GM23248 (cell line): ENCODE data around the gene SUSD4. TPM values are rescaled to one million over a fixed set of nuclear protein-coding genes. Genes with fewer than 3 reads are reported as not detected.

Experiments
- DNase-seq: peaks from one replicate; pipeline ENCODE4 v3.0.0-alpha.2; 2015
- H2AFZ ChIP-seq: fragments of 200-600 bp; sonication (generic); 2 replicates; pipeline ENCODE4 v1.6.1; 2016; ENCODE audit warnings: antibody characterized with exemption
- H3F3A ChIP-seq: fragments of 200-600 bp; sonication (generic); 2 replicates; pipeline ENCODE4 v1.6.1; 2016; ENCODE audit warnings: mild to moderate bottlenecking, antibody characterized with exemption, mixed run types; ENCODE audit not compliant: insufficient read depth
- H3K27ac ChIP-seq: fragments of 200-600 bp; sonication (generic); 2 replicates; pipeline ENCODE4 v1.5.1; 2016; ENCODE audit warnings: mild to moderate bottlenecking
- H3K27me3 ChIP-seq: fragments of 200-600 bp; sonication (generic); replicated peaks from 2 replicates; pipeline ENCODE4 v1.6.1; 2016; ENCODE audit warnings: mild to moderate bottlenecking; ENCODE audit not compliant: insufficient read depth
- H3K36me3 ChIP-seq: fragments of 200-600 bp; sonication (generic); 2 replicates; pipeline ENCODE4 v1.6.1; 2016; ENCODE audit warnings: low read depth, mild to moderate bottlenecking
- H3K4me1 ChIP-seq: fragments of 200-600 bp; sonication (generic); 2 replicates; pipeline ENCODE4 v1.6.1; 2016; ENCODE audit warnings: mild to moderate bottlenecking; ENCODE audit not compliant: insufficient read depth
- H3K4me2 ChIP-seq: fragments of 200-600 bp; sonication (generic); one replicate; pipeline ENCODE4 v1.6.1; 2016; ENCODE audit warnings: mild to moderate bottlenecking; ENCODE audit not compliant: unreplicated experiment
- H3K4me3 ChIP-seq: fragments of 200-600 bp; sonication (generic); 2 replicates; pipeline ENCODE4 v1.5.1; 2016; ENCODE audit warnings: mild to moderate bottlenecking
- H3K79me2 ChIP-seq: fragments of 200-600 bp; sonication (generic); 2 replicates; pipeline ENCODE4 v1.6.1; 2016; ENCODE audit warnings: mild to moderate bottlenecking; ENCODE audit not compliant: insufficient read depth
- H3K9ac ChIP-seq: fragments of 200-600 bp; sonication (generic); 2 replicates; pipeline ENCODE4 v1.6.1; 2016; ENCODE audit warnings: mild to moderate bottlenecking
- H3K9me2 ChIP-seq: fragments of 200-600 bp; sonication (generic); 2 replicates; pipeline ENCODE4 v1.6.1; 2016; ENCODE audit warnings: mixed run types, mild to moderate bottlenecking, moderate library complexity; ENCODE audit not compliant: insufficient read depth
- H3K9me3 ChIP-seq: fragments of 200-600 bp; sonication (generic); one replicate; pipeline ENCODE4 v1.6.1; 2017; ENCODE audit warnings: low read depth
- H4K20me1 ChIP-seq: fragments of 200-600 bp; sonication (generic); 2 replicates; pipeline ENCODE4 v1.6.0; 2016; ENCODE audit not compliant: insufficient read depth
- EZH2 ChIP-seq: fragments of 200-600 bp; sonication (generic); IDR thresholded peaks from 2 replicates; pipeline ENCODE4 v1.6.1; 2018; ENCODE audit warnings: antibody characterized with exemption, mild to moderate bottlenecking; ENCODE audit not compliant: insufficient read depth, poor library complexity, severe bottlenecking
- EZH2phosphoT487 ChIP-seq: fragments of 200-600 bp; sonication (generic); IDR thresholded peaks from 2 replicates; pipeline ENCODE4 v1.6.1; 2018; ENCODE audit warnings: antibody characterized with exemption, moderate library complexity, mild to moderate bottlenecking, low read depth; ENCODE audit not compliant: insufficient read depth
- WGBS, 2 experiments: methylation state at CpG; one replicate each; pipeline ENCODE4 v1.1.6; 2015 to 2017; ENCODE audit warnings: low lambda C conversion rate in 2 of 2, low coverage in 1 of 2; ENCODE audit errors: missing lambda C conversion rate in 2 of 2; 5-methylcytosine and 5-hydroxymethylcytosine counted together
- in situ Hi-C: fragments of 300-500 bp; cut with MboI; formaldehyde crosslinking; loops from 2 replicates; pipeline ENCODE4 v1.15.0; 2020
- polyA plus RNA-seq: library from polyadenylated mRNA; unstranded; fragments of >200 nt; fragmentation: Nextera tagmentation; extraction: Ambion mirVana; gene quantifications from 2 replicates; pipeline ENCODE4 v1.2.1, GENCODE V29; 2016
- total RNA-seq: library from RNA; depleted of rRNA; stranded (reverse); fragments of >200 nt; shearing (Covaris generic); gene quantifications from 2 replicates; pipeline ENCODE4 v1.2.3, GENCODE V29; 2014

SUSD4 gene
- total and polyA plus RNA-seq, 2 experiments from 2014 or later: 1.1 to 3.9 TPM

- Histone ChIP-seq H3K9me2 (no peaks in the 10 kb centered on the region), H3F3A (no peaks in the 10 kb centered on the region), H2AFZ (peak within 1 kb of the TSS; percentile 81), H3K4me1 (no peaks in the 10 kb centered on the region), H3K4me3 (peak within 1 kb of the TSS; percentile 71), H3K9me3 (no peaks in the 10 kb centered on the region), H3K36me3 (no peaks in the 10 kb centered on the region), H3K27ac (no peak within 1 kb of the TSS), H3K4me2 (peak within 1 kb of the TSS; percentile 72), H4K20me1 (no peaks in the 10 kb centered on the region), H3K79me2 (no peaks in the 10 kb centered on the region), H3K27me3 (peaks cover 28% of the 10 kb centered on the region), H3K9ac (peak within 1 kb of the TSS; percentile 32)
- in situ Hi-C loops: no loop called here
- 14 to 18% methylated on average over 64 to 67 of the region's 73 CpGs for WGBS, 2 experiments
- TF ChIP-seq EZH2 (no peak), EZH2phosphoT487 (no peak)
- DNase-seq: peak; percentile 54
These were observed 29.6 kb upstream of the SUSD4 start, which contains the start of gene CCDC185 for GRCh38 chr1:223393275-223394214. Gene CCDC185 (plus strand): TSS chr1:223393415. CDS start chr1:223393476, 61 bp downstream.

GRCh38 chr1:223390618-223391017 is 26.6 kb upstream of the SUSD4 start:
- Histone ChIP-seq H2AFZ (no peak overlapping the region), H3K9me2 (no peaks in the 10 kb centered on the region), H3F3A (no peaks in the 10 kb centered on the region), H3K4me3 (no peak overlapping the region), H3K4me2 (no peak overlapping the region), H3K27ac (no peak overlapping the region), H3K36me3 (no peaks in the 10 kb centered on the region), H3K9ac (no peak overlapping the region), H3K27me3 (peaks cover 28% of the 10 kb centered on the region), H3K9me3 (no peaks in the 10 kb centered on the region), H3K4me1 (no peaks in the 10 kb centered on the region), H4K20me1 (no peaks in the 10 kb centered on the region), H3K79me2 (no peaks in the 10 kb centered on the region)
- no peak for TF ChIP-seq EZH2phosphoT487
- no peak for TF ChIP-seq EZH2
- DNase-seq: no peak
- in situ Hi-C loops: no loop called here

- H3K79me2 ChIP-seq: no peaks in the 10 kb centered on the region
- no peaks in the 10 kb centered on the region for H3F3A ChIP-seq
- H3K9ac ChIP-seq: no peak overlapping the region
- in situ Hi-C loops: no loop called here
- H3K27me3 ChIP-seq: peaks cover 15% of the 10 kb centered on the region; the same call in 1 of the 2 replicates
- H3K4me3 ChIP-seq: no peak overlapping the region
- TF ChIP-seq EZH2 (no peak), EZH2phosphoT487 (no peak)
- no peak for DNase-seq
- H3K36me3 ChIP-seq: no peaks in the 10 kb centered on the region
- H2AFZ ChIP-seq: no peak overlapping the region
- H3K9me3 ChIP-seq: no peaks in the 10 kb centered on the region
- H3K9me2 ChIP-seq: no peaks in the 10 kb centered on the region
- H4K20me1 ChIP-seq: no peaks in the 10 kb centered on the region
- H3K4me1 ChIP-seq: no peaks in the 10 kb centered on the region
- no peak overlapping the region for H3K4me2 ChIP-seq
- H3K27ac ChIP-seq: no peak overlapping the region
- WGBS, 2 experiments: 61 to 68% methylated on average over 2 of the region's 2 CpGs
These were observed 22.0 kb upstream of the SUSD4 start for GRCh38 chr1:223386013-223386412.

- TF ChIP-seq EZH2phosphoT487: no peak
- TF ChIP-seq EZH2: no peak
- Histone ChIP-seq H3K79me2 (no peaks in the 10 kb centered on the region), H3K36me3 (no peaks in the 10 kb centered on the region), H3K27ac (no peak overlapping the region), H3K4me3 (no peak overlapping the region), H4K20me1 (no peaks in the 10 kb centered on the region), H3K27me3 (peaks cover 11% of the 10 kb centered on the region), H3K4me2 (no peak overlapping the region), H3F3A (no peaks in the 10 kb centered on the region), H3K9me3 (no peaks in the 10 kb centered on the region), H3K9me2 (no peaks in the 10 kb centered on the region), H2AFZ (no peak overlapping the region), H3K4me1 (no peaks in the 10 kb centered on the region), H3K9ac (no peak overlapping the region)
- no peak for DNase-seq
- in situ Hi-C loops: no loop called here
These were observed 14.8 kb upstream of the SUSD4 start for GRCh38 chr1:223378754-223379153.
